Stimulated activated CD8-positive, alpha-beta memory T cell treated with anti-CD3 and anti-CD28 coated beads, Interleukin-15, amount 100 ng/mL, for 4 hours (primary cell): Measurements from ENCODE around the gene CELA3A.
"Not testable (repeated sequence)": the region's sequence is repeated elsewhere in the genome, so short reads cannot be mapped to it uniquely, and the experiment has no call there.

ENCODE experiments used
- DNase-seq, 2 donors: peaks; one replicate each; pipeline ENCODE4 v3.0.0-alpha.2; 2020; ENCODE audit warnings: low read depth in 2 of 2

Gene CELA3A

GRCh38 chr1:22001409-22001808 lies at the start of gene CELA3A:
Gene CELA3A, plus strand, starts transcription at chr1:22001657. Its CDS starts 18 bp downstream, at chr1:22001675.
- no peak for DNase-seq

- no peak for DNase-seq
Observed at GRCh38 chr1:21952786-21953520, 48.5 kb upstream of the CELA3A start.

- no peak for DNase-seq
Observed at GRCh38 chr1:21955058-21955457, 46.4 kb upstream of the CELA3A start.

GRCh38 chr1:21955501-21956281 lies 45.8 kb upstream of the CELA3A start:
- DNase-seq = no peak

- peak in 1 of 2 donors; percentile 17 for DNase-seq
Observed at GRCh38 chr1:21956720-21957552, 44.5 kb upstream of the CELA3A start.

- DNase-seq = no peak
Observed at GRCh38 chr1:21961337-21961736, 40.1 kb upstream of the CELA3A start.

- DNase-seq = no peak
Observed at GRCh38 chr1:21961799-21962198, 39.7 kb upstream of the CELA3A start.

GRCh38 chr1:21963477-21964217 lies 37.8 kb upstream of the CELA3A start:
- DNase-seq = peak; percentile 43 to 49

- no peak for DNase-seq
Observed at GRCh38 chr1:21966247-21967000, 35.0 kb upstream of the CELA3A start.

- DNase-seq = not testable (repeated sequence)
Observed at GRCh38 chr1:21967216-21967615, 34.2 kb upstream of the CELA3A start.

GRCh38 chr1:21969066-21969465 lies 32.4 kb upstream of the CELA3A start:
- not testable (repeated sequence) for DNase-seq

GRCh38 chr1:21970523-21970922 lies 30.9 kb upstream of the CELA3A start:
- not testable (repeated sequence) for DNase-seq

GRCh38 chr1:21972973-21973441 lies 28.4 kb upstream of the CELA3A start:
- DNase-seq = not testable (repeated sequence)

- DNase-seq = not testable (repeated sequence)
Observed at GRCh38 chr1:21973948-21974347, 27.5 kb upstream of the CELA3A start.

GRCh38 chr1:21974699-21975098 lies 26.8 kb upstream of the CELA3A start:
- not testable (repeated sequence) for DNase-seq

- DNase-seq = not testable (repeated sequence)
Observed at GRCh38 chr1:21975296-21975695, 26.2 kb upstream of the CELA3A start.

GRCh38 chr1:21976703-21977239 lies 24.7 kb upstream of the CELA3A start, which contains the start of gene CELA3B:
Gene CELA3B, plus strand, starts transcription at chr1:21977022. Its CDS starts 18 bp downstream, at chr1:21977040.
- DNase-seq = not testable (repeated sequence)

- DNase-seq = not testable (repeated sequence)
Observed at GRCh38 chr1:21978209-21978608, 23.2 kb upstream of the CELA3A start.

- not testable (repeated sequence) for DNase-seq
Observed at GRCh38 chr1:21980515-21981220, 20.8 kb upstream of the CELA3A start.
